Retinal pigment epithelial cell (primary cell): ENCODE data around the gene ESF1.
"Not testable (repeated sequence)": the region's sequence is repeated elsewhere in the genome, so short reads cannot be mapped to it uniquely, and the experiment has no call there.

Source experiments
- DNase-seq: peaks from one replicate; pipeline ENCODE4 v3.0.0-alpha.2; 2010; ENCODE audit warnings: low read depth
- H3K4me3 ChIP-seq: 2 replicates; pipeline ENCODE4 v1.5.1; 2011; ENCODE audit warnings: mild to moderate bottlenecking, low read length, control low read depth, moderate library complexity
- TF ChIP-seq, protein P1 (sequence below): conservative IDR thresholded peaks from 2 replicates; pipeline ENCODE4 v1.5.1; 2011; ENCODE audit warnings: low read depth, low read length, control low read depth, inconsistent platforms

ESF1 gene

DNA sequence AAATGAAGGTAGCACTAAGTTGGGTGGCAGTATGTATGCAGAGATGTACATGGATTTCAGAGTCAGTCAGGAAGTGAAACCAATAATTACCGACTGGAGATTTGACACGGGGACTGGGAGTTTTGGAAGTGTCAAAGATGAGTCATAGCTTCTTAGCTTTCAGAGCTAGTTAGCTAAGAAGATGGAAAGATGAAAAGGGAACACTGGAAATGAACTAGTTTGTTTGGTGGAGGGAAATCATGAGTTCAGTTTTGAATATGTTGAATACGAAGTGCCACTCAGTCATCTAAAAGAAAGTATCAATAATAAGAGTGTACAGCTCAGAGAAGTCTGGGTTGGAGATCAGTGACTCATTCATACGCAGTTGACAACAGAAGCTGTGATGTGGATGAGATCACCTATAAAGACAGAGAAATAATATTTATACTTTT is 7.5 kb downstream of the ESF1 start:
- H3K4me3 ChIP-seq, result no peak overlapping the region
- DNase-seq, result no peak

DNA sequence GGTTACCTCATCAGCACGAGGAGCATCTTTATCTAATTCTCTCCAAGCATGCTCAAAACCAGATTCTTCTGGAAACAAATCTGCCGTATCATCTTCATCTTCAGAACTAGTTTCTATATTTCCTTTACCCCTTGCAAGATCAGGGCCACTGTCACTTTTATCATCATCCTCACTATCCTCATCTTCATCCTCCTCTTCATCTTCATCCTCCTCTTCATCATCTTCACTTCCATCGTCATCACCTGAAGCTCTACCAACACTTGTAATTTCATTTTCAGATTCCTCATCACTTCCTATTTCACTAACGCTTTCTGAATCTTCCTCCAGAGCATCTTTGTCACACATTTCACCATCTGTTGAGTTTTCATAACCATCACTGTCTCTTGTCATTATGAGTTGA is 8.9 kb downstream of the ESF1 start:
- H3K4me3 ChIP-seq, result no peak overlapping the region
- TF ChIP-seq, protein P1, sequence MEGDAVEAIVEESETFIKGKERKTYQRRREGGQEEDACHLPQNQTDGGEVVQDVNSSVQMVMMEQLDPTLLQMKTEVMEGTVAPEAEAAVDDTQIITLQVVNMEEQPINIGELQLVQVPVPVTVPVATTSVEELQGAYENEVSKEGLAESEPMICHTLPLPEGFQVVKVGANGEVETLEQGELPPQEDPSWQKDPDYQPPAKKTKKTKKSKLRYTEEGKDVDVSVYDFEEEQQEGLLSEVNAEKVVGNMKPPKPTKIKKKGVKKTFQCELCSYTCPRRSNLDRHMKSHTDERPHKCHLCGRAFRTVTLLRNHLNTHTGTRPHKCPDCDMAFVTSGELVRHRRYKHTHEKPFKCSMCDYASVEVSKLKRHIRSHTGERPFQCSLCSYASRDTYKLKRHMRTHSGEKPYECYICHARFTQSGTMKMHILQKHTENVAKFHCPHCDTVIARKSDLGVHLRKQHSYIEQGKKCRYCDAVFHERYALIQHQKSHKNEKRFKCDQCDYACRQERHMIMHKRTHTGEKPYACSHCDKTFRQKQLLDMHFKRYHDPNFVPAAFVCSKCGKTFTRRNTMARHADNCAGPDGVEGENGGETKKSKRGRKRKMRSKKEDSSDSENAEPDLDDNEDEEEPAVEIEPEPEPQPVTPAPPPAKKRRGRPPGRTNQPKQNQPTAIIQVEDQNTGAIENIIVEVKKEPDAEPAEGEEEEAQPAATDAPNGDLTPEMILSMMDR, result no peak
- DNase-seq, result no peak

More for the DNA sequence above, 7.5 kb downstream of the ESF1 start:
- TF ChIP-seq, protein P1, result no peak

DNA sequence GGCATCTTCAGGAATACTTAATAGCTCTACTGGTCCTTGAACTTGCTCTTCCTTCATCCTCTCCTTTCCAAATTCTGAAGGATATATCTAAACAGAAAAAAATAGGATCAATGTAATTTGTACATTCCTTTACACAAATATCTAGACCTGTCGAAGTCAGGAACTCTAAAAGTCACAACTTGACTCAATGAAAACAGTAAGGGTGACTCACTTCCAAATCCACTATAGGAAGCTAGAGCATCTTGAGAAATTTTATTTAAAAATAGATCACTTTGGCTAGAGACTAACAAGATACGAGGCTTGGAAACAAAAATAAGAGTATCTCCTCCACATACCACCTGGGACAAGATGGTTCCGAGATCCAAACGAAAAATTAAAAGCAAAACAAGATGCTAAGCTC is 12.2 kb downstream of the ESF1 start:
- TF ChIP-seq, protein P1, result no peak
- no peak for DNase-seq
- no peak overlapping the region for H3K4me3 ChIP-seq

DNA sequence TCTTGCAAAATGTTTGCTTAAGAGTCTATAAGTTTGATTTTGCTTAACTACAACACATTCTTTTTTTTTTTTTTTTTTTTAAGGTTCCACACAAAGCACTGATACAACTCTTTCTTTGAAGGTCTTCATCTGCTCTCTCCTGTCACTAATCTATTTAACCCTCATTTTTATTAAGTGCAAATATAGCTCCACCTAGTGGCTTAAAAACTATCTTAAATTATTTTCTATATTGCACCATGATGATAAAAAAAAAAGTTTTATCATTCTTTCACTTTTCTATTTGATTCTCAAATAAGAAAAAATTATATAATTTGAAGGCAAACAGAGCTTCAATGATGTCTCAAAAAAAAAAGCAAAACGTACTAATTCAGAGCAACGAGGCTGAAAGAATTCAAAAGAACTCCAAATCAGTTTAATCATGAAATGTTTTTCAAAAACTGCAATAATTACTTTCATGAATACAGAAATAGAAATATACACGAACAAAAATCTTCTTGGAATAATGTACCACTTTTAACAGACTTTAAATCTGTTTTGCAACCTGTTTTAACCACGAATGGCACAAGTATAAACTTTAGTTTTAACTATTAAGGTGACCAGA is 12.8 kb downstream of the ESF1 start:
- TF ChIP-seq, protein P1, result peak; percentile 41
- H3K4me3 ChIP-seq, result no peak overlapping the region
- DNase-seq, result no peak

DNA sequence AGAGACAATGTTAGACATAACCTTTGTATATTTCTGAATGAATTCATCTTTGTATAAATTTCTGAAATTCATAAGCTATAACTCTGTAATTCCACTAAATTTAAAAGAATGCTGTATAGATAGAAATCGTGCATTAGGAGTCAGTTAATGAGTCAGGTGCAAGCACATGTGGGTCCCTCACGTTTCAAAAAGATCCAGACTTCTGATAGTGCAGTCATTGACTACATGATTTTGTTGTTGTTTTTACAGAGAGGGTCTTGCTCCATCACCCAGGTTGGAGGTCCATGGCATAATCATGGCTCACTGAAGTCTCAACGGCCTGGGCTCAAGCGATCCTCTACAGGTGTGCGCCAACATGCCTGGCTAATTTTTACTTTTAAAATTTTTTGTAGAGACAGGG is 14.6 kb downstream of the ESF1 start:
- TF ChIP-seq, protein P1, result no peak

DNA sequence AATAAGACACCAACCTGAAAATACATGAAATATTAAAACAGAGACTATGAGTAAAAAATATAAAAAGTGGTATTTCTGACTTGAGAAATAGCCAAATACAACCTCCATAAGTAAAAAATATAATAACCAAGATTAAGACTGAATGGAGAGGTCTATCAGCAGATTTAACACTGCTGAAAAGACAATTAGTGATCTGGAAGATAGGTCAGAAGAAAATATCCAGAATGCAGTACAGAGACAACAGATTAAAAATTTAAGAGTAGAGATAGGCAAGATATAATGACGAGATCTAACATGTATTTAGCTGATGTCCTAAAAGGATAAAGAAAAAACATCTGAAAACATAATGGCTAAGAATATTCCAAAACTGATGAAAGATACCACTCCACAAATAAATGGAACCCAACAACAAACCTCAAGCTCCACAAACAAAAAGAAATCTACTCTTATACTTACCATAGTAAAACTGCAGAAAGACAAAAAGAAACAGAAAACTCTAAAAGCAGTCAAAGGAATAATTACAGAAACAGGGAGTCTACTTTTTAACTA is 18.8 kb downstream of the ESF1 start:
- TF ChIP-seq, protein P1, result no peak
- no peak for DNase-seq
- H3K4me3 ChIP-seq, result no peak overlapping the region

More for the DNA sequence above, 14.6 kb downstream of the ESF1 start:
- no peak for DNase-seq
- H3K4me3 ChIP-seq, result no peak overlapping the region

DNA sequence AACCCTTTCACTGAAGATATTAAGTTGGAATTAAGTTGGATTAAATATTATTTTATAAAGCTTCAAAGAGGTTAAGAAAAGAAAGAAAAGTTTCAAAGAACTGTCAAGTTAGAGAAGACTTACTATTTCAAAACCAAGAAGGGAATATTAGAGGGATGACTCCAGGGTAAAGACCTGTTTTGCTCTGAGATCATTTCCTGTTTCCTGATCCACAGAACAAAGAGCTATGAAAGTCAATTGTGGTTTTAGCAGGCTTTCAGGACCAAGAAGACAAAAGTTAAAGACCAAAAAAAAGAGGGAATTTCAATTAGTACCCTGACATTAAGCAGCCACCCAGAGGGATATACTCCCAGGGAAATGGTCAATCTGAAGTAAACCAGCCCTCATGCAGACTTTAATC is 19.4 kb downstream of the ESF1 start:
- DNase-seq, result no peak
- H3K4me3 ChIP-seq, result no peak overlapping the region
- TF ChIP-seq, protein P1, result no peak

DNA sequence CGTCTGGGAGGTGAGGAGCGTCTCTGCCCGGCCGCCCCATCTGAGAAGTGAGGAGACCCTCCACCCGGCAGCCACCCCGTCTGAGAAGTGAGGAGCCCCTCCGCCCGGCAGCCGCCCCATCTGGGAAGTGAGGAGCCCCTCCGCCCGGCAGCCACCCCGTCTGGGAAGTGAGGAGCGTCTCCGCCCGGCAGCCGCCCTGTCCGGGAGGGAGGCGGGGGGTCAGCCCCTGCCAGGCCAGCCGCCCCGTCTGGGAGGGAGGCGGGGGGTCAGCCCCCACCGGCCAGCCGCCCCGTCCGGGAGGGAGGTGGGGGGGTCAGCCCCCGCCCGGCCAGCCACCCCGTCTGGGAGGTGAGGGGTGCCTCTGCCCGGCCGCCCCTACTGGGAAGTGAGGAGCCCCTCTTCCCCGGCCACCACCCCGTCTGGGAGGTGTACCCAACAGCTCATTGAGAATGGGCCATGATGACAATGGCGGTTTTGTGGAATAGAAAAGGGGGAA is 24.2 kb downstream of the ESF1 start:
- not testable (repeated sequence) for DNase-seq, H3K4me3 ChIP-seq
